HepG2 (cell line): ENCODE results near the gene ITGAV. TPM values are rescaled to one million over a fixed set of nuclear protein-coding genes. Genes with fewer than 3 reads are reported as not detected.

Experiments used
- ATAC-seq: fragments of 200-7000 bp; cut with Tn5 transposase; 3 replicates; pipeline ENCODE4 v1.9.1; 2020; ENCODE audit warnings: mild to moderate bottlenecking, moderate library complexity
- BruUV-seq: library from RNA; stranded (reverse); fragments of 400-500 nt; replicated peaks from 2 replicates; lab custom pipeline; 2021; lab: Mats Ljungman, UMichigan
- CTCF ChIA-PET: fragments of 300-600 bp; formaldehyde crosslinking; extraction: SDS; loops from one replicate; lab custom pipeline; 2021; ENCODE audit warnings: low total read pairs, inconsistent platforms, low intra/inter-chr PET ratio; lab: Yijun Ruan, JAX
- POLR2A ChIA-PET: fragments of 350-600 bp; sonication (Branson Sonifier 250); formaldehyde crosslinking; loops from one replicate; lab custom pipeline; 2020; ENCODE audit warnings: antibody characterized with exemption, inconsistent platforms; lab: Yijun Ruan, JAX
- DNase-seq: peaks from one replicate; pipeline ENCODE4 v3.0.0-alpha.2; 2015; ENCODE audit warnings: low spot score
- FAIRE-seq: peaks from 3 replicates; lab custom pipeline; 2011; peaks lifted over from hg19 to GRCh38; lab: Jason Lieb, UNC
- H2AFZ ChIP-seq: one replicate; pipeline ENCODE4 v1.6.1; 2011; ENCODE audit warnings: low read length, inconsistent platforms
- H3K27ac ChIP-seq: fragments of 300-600 bp; 3 replicates; pipeline ENCODE4 v1.8.0; 2011; ENCODE audit warnings: mixed run types, mild to moderate bottlenecking, mixed read lengths, low read length, inconsistent platforms; ENCODE audit not compliant: insufficient read depth; ENCODE audit errors: extremely low read length
- H3K27me3 ChIP-seq, 2 experiments: fragments of 200-600 bp in 1 of 2; 2 replicates in 1 of 2; 3 replicates in 1 of 2; pipeline versions ENCODE4 v1.6.0 to v1.8.0; 2011; ENCODE audit warnings: low read length in 2 of 2, mild to moderate bottlenecking in 2 of 2, moderate library complexity in 2 of 2, inconsistent platforms in 1 of 2; ENCODE audit not compliant: insufficient read depth in 2 of 2, control insufficient read depth in 1 of 2
- H3K36me3 ChIP-seq, 2 experiments: fragments of 200-600 bp in 1 of 2; replicated peaks in 1 of 2; 2 replicates in 1 of 2; 3 replicates in 1 of 2; pipeline versions ENCODE4 v1.5.1 to v1.8.0; 2011; ENCODE audit warnings: low read length in 2 of 2, inconsistent platforms in 1 of 2; ENCODE audit not compliant: insufficient read depth in 2 of 2, control insufficient read depth in 1 of 2
- H3K4me1 ChIP-seq: 2 replicates; pipeline ENCODE4 v1.5.1; 2012; ENCODE audit warnings: low read length, inconsistent platforms; ENCODE audit not compliant: insufficient read depth
- H3K4me2 ChIP-seq: 2 replicates; pipeline ENCODE4 v1.6.0; 2011; ENCODE audit warnings: low read depth, low read length, inconsistent platforms
- H3K4me3 ChIP-seq, 3 experiments: fragments of 200-600 bp in 1 of 3; sonication (generic), shearing (Covaris generic) in 1 of 3; replicated peaks in 1 of 3; 2 replicates each; pipeline ENCODE4 v1.5.1; 2011 to 2016; ENCODE audit warnings: low read length in 3 of 3, inconsistent platforms in 2 of 3, low read depth in 2 of 3, mild to moderate bottlenecking in 2 of 3, control low read depth in 1 of 3, mixed read lengths in 1 of 3; ENCODE audit not compliant: insufficient read depth in 1 of 3
- H3K79me2 ChIP-seq: one replicate; pipeline ENCODE4 v1.6.1; 2011; ENCODE audit warnings: low read length, inconsistent platforms; ENCODE audit not compliant: insufficient read depth
- H3K9ac ChIP-seq: 2 replicates; pipeline ENCODE4 v1.6.0; 2011; ENCODE audit warnings: mild to moderate bottlenecking, low read depth, low read length, inconsistent platforms; ENCODE audit not compliant: insufficient read depth
- H3K9me3 ChIP-seq: 2 replicates; pipeline ENCODE4 v1.5.1; 2012; ENCODE audit warnings: mild to moderate bottlenecking, low read length
- H4K20me1 ChIP-seq: 2 replicates; pipeline ENCODE4 v1.6.0; 2011; ENCODE audit warnings: inconsistent platforms, mild to moderate bottlenecking, low read length, moderate library complexity; ENCODE audit not compliant: insufficient read depth
- ATAD3A ChIP-seq: sonication (generic); formaldehyde crosslinking; IDR thresholded peaks from 2 replicates; pipeline ENCODE4 v1.4.0; 2020; ENCODE audit warnings: missing genetic modification reagents
- CBFB ChIP-seq: sonication (generic); formaldehyde crosslinking; IDR thresholded peaks from 2 replicates; pipeline ENCODE4 v1.4.0; 2020; ENCODE audit warnings: missing genetic modification reagents
- FOXP1 ChIP-seq, 2 experiments: fragments of 450-650 bp in 1 of 2; IDR thresholded peaks; 2 replicates each; pipeline ENCODE4 v1.6.1; 2017 to 2018; ENCODE audit warnings: antibody characterized with exemption in 1 of 2
- GATA4 ChIP-seq: sonication (generic); IDR thresholded peaks from 2 replicates; pipeline ENCODE4 v1.6.1; 2016; ENCODE audit warnings: antibody characterized with exemption, low read depth, borderline replicate concordance
- GLI4 ChIP-seq: sonication (generic); formaldehyde crosslinking; IDR thresholded peaks from 2 replicates; pipeline ENCODE4 v1.5.1; 2020; ENCODE audit warnings: missing genetic modification reagents, mild to moderate bottlenecking, moderate library complexity, borderline replicate concordance
- HOXA7 ChIP-seq: sonication (generic); formaldehyde crosslinking; IDR thresholded peaks from 2 replicates; pipeline ENCODE4 v1.8.1; 2022; ENCODE audit warnings: mild to moderate bottlenecking, missing genetic modification reagents, moderate library complexity
- KDM6A ChIP-seq: IDR thresholded peaks from 2 replicates; pipeline ENCODE4 v1.6.1; 2016; ENCODE audit warnings: low read depth
- KMT2A ChIP-seq: sonication (generic); formaldehyde crosslinking; IDR thresholded peaks from 2 replicates; pipeline ENCODE4 v1.4.0; 2020; ENCODE audit warnings: missing genetic modification reagents
- MEIS1 ChIP-seq: sonication (generic); formaldehyde crosslinking; IDR thresholded peaks from 2 replicates; pipeline ENCODE4 v1.9.0; 2021; ENCODE audit warnings: mild to moderate bottlenecking, missing genetic modification reagents, moderate library complexity, borderline replicate concordance
- MTA3 ChIP-seq: sonication (generic); formaldehyde crosslinking; IDR thresholded peaks from 2 replicates; pipeline ENCODE4 v1.4.0; 2020; ENCODE audit warnings: missing genetic modification reagents
- PITX1 ChIP-seq: sonication (generic); formaldehyde crosslinking; IDR thresholded peaks from 2 replicates; pipeline ENCODE4 v1.5.1; 2020; ENCODE audit warnings: mild to moderate bottlenecking, missing genetic modification reagents
- SIX1 ChIP-seq: sonication (generic); formaldehyde crosslinking; IDR thresholded peaks from 2 replicates; pipeline ENCODE4 v1.4.0; 2020; ENCODE audit warnings: missing genetic modification reagents, borderline replicate concordance
- ZBTB43 ChIP-seq: sonication (generic); formaldehyde crosslinking; conservative IDR thresholded peaks from 2 replicates; pipeline ENCODE4 v1.4.0; 2020; ENCODE audit warnings: missing genetic modification reagents
- ZNF33A ChIP-seq: sonication (generic); formaldehyde crosslinking; IDR thresholded peaks from 2 replicates; pipeline ENCODE4 v1.5.1; 2020; ENCODE audit warnings: missing genetic modification reagents, mild to moderate bottlenecking, moderate library complexity, borderline replicate concordance
- ZNF543 ChIP-seq: sonication (generic); formaldehyde crosslinking; IDR thresholded peaks from 2 replicates; pipeline ENCODE4 v1.4.0; 2020; ENCODE audit warnings: mild to moderate bottlenecking, missing genetic modification reagents
- ZNF878 ChIP-seq: sonication (generic); formaldehyde crosslinking; IDR thresholded peaks from 2 replicates; pipeline ENCODE4 v1.8.1; 2023; ENCODE audit warnings: mild to moderate bottlenecking, missing genetic modification reagents, moderate library complexity
- WGBS: methylation state at CpG from one replicate; pipeline ENCODE4 v1.1.6; 2017; ENCODE audit warnings: low lambda C conversion rate; 5-methylcytosine and 5-hydroxymethylcytosine counted together
- in situ Hi-C: cut with HindIII; loops from 2 replicates; pipeline ENCODE4 v1.10.0; 2017; ENCODE audit warnings: low pct_unique_long_range_greater_than_20kb; ENCODE audit not compliant: extremely low pct_ligation_motif_present
- intact Hi-C: fragments of 100-400 bp; cut with micrococcal nuclease; formaldehyde crosslinking; loops from one replicate; pipeline ENCODE4 v1.10.0; 2022; ENCODE audit not compliant: unreplicated experiment
- polyA plus RNA-seq, 8 experiments: library from polyadenylated mRNA; depleted of rRNA in 3 of 8; stranded (reverse) in 7 of 8; unstranded in 1 of 8; fragments of >200 nt; fragmentation: Illumina TruSeq in 4 of 8; extraction: Trizol in 4 of 8; gene quantifications; 2 replicates each; pipeline versions ENCODE4 v1.2.1 to v1.2.3, GENCODE V29; 2011 to 2016; ENCODE audit warnings: low read depth in 4 of 8, missing spikeins in 1 of 8, mixed read lengths in 1 of 8; ENCODE audit not compliant: insufficient read depth in 1 of 8
- total RNA-seq, 5 experiments: library from RNA; depleted of rRNA; stranded (reverse); fragments of >200 nt; fragmentation: Illumina TruSeq; extraction: Trizol; gene quantifications; 2 replicates each; pipeline ENCODE4 v1.2.3, GENCODE V29; 2016; ENCODE audit warnings: low read depth in 1 of 5
- TF ChIP-seq, protein P1 (sequence below): sonication (generic); formaldehyde crosslinking; IDR thresholded peaks from 2 replicates; pipeline ENCODE4; 2020; ENCODE audit warnings: missing genetic modification reagents, mild to moderate bottlenecking, borderline replicate concordance

The ITGAV gene
- total and polyA plus RNA-seq, 2 of the 13 experiments (the other 11 are each of a cell fraction or from before 2014, with no cell fraction given), result 59.1 to 60.4 TPM

DNA sequence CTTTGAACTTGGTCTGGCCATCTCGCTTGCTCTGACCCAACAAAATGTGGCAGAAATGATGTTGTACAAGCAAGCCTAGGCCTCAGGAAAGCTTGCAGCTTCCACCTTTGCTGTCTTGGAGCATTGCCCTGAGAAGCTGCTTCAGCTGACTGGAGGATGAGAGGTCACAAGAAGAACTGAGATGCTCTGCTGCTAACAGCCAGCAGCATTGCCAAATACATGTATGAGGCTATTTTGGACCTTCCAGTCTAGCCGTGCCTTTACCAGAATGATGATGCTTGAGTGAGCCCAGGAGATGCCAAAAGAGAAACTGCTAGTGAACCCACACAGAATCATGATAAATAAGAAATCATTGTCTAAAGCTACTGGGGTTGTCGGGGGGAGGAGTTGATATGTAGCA lies 13.2 kb upstream of the ITGAV start:
- Histone ChIP-seq H3K9ac (no peak overlapping the region), H3K4me2 (no peak overlapping the region), H3K79me2 (no peaks in the 10 kb centered on the region), H3K27ac (no peak overlapping the region), H3K4me1 (peaks cover 18% of the 10 kb centered on the region), H3K9me3 (no peaks in the 10 kb centered on the region), H4K20me1 (no peaks in the 10 kb centered on the region), H3K27me3 (no peaks in the 10 kb centered on the region), H2AFZ (no peak overlapping the region), H3K36me3 (no peaks in the 10 kb centered on the region), H3K4me3 (no peak overlapping the region)
- no peak for DNase-seq
- TF ChIP-seq MTA3 (CRISPR knock-in tag), result no peak
- TF ChIP-seq ZNF543, result no peak
- no peak for TF ChIP-seq ATAD3A (CRISPR knock-in tag)
- no peak for TF ChIP-seq PITX1 (CRISPR knock-in tag)
- TF ChIP-seq GLI4 (CRISPR knock-in tag), result no peak
- TF ChIP-seq ZNF33A (CRISPR knock-in tag), result no peak
- TF ChIP-seq SIX1, result no peak
- in situ Hi-C loops (no loop called here), intact Hi-C loops (no loop called here)
- ChIA-PET CTCF (no interaction called here), POLR2A (interaction anchor here (1.4 to 5.4 kb wide), 2 partner anchors 13 to 91 kb away, joined by 7 to 37 read pairs; partner anchors contain the start of genes ITGAV and ZC3H15)
- FAIRE-seq, result no peak
- BruUV-seq, result no TSS peak
- 61% methylated on average over 3 of the region's 3 CpGs for WGBS
- no peak for ATAC-seq

DNA sequence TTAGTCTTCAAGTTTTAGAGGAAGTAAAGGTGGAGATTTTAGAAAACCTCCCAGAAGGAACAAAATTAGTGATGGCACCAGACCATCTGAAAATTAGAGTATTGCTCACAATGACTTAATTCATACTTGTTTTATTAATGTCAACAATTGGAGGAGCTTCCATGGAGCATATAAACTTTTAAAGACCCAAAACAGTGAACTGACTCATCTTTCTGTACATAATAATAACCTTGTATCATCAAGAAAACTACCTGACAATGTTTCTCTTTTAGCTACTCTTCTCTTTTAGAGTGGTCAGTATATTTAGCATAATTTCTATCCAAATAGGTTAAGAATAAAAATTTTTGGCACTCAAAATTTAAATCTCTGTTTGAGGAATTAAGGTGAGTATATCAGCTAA lies 7.2 kb upstream of the ITGAV start:
- FAIRE-seq, result no peak
- no peaks in the 10 kb centered on the region for H3K36me3 ChIP-seq
- ATAC-seq, result no peak
- no peaks in the 10 kb centered on the region for H3K79me2 ChIP-seq
- in situ Hi-C loops (no loop called here), intact Hi-C loops (no loop called here)
- ChIA-PET POLR2A (interaction anchor here (1.5 kb wide), 1 partner anchor 13 kb away, joined by 3 read pairs; no protein-coding TSS in a partner anchor), CTCF (no interaction called here)
- H3K9me3 ChIP-seq, result no peaks in the 10 kb centered on the region
- H3K27ac ChIP-seq, result no peak overlapping the region
- DNase-seq, result no peak
- no peaks in the 10 kb centered on the region for H3K4me1 ChIP-seq
- no peaks in the 10 kb centered on the region for H3K27me3 ChIP-seq
- no peaks in the 10 kb centered on the region for H4K20me1 ChIP-seq
- no TSS peak for BruUV-seq
- H3K9ac ChIP-seq, result no peak overlapping the region
- no peak overlapping the region for H3K4me2 ChIP-seq
- H2AFZ ChIP-seq, result no peak overlapping the region
- no peak overlapping the region for H3K4me3 ChIP-seq
- TF ChIP-seq FOXP1 (IDR thresholded peaks at IDR 0.05), result no peak
- TF ChIP-seq FOXP1 (CRISPR knock-in tag; IDR thresholded peaks at IDR 0.05), result no peak
- TF ChIP-seq CBFB (CRISPR knock-in tag), result no peak
- no peak for TF ChIP-seq ZNF878 (CRISPR knock-in tag)
- TF ChIP-seq, protein P1, sequence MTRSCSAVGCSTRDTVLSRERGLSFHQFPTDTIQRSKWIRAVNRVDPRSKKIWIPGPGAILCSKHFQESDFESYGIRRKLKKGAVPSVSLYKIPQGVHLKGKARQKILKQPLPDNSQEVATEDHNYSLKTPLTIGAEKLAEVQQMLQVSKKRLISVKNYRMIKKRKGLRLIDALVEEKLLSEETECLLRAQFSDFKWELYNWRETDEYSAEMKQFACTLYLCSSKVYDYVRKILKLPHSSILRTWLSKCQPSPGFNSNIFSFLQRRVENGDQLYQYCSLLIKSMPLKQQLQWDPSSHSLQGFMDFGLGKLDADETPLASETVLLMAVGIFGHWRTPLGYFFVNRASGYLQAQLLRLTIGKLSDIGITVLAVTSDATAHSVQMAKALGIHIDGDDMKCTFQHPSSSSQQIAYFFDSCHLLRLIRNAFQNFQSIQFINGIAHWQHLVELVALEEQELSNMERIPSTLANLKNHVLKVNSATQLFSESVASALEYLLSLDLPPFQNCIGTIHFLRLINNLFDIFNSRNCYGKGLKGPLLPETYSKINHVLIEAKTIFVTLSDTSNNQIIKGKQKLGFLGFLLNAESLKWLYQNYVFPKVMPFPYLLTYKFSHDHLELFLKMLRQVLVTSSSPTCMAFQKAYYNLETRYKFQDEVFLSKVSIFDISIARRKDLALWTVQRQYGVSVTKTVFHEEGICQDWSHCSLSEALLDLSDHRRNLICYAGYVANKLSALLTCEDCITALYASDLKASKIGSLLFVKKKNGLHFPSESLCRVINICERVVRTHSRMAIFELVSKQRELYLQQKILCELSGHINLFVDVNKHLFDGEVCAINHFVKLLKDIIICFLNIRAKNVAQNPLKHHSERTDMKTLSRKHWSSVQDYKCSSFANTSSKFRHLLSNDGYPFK (CRISPR knock-in tag), result no peak
- TF ChIP-seq ZBTB43 (CRISPR knock-in tag), result no peak
- TF ChIP-seq KDM6A (CRISPR knock-in tag), result no peak
- no peak for TF ChIP-seq MEIS1
- TF ChIP-seq HOXA7 (CRISPR knock-in tag), result no peak
- no peak for TF ChIP-seq KMT2A (CRISPR knock-in tag)
- TF ChIP-seq GATA4, result no peak
